Kidney epithelial cell (primary cell): ENCODE measurements around the gene NBAS. TPM values are rescaled to one million over a fixed set of nuclear protein-coding genes. Genes with fewer than 3 reads are reported as not detected.

Experiments used
- DNase-seq: peaks from one replicate; pipeline ENCODE4 v3.0.0-alpha.2; 2010; ENCODE audit warnings: low read depth
- H3K27me3 ChIP-seq: 2 replicates; pipeline ENCODE4 v1.6.0; 2011; ENCODE audit warnings: low read length; ENCODE audit not compliant: control insufficient read depth, insufficient read depth
- H3K36me3 ChIP-seq: 2 replicates; pipeline ENCODE4 v1.5.1; 2011; ENCODE audit warnings: low read length; ENCODE audit not compliant: control insufficient read depth, insufficient read depth
- H3K4me3 ChIP-seq: 2 replicates; pipeline ENCODE4 v1.5.1; 2011; ENCODE audit warnings: low read depth, mild to moderate bottlenecking, control low read depth, low read length
- CTCF ChIP-seq: IDR thresholded peaks from 2 replicates; pipeline ENCODE4 v1.5.1; 2011; ENCODE audit warnings: mild to moderate bottlenecking, moderate library complexity, low read length, control low read depth, inconsistent platforms; ENCODE audit not compliant: insufficient read depth, poor library complexity, severe bottlenecking
- total RNA-seq: library from RNA; depleted of rRNA; stranded (reverse); fragments of >200 nt; gene quantifications from 2 replicates; pipeline ENCODE4 v1.2.3, GENCODE V29; 2015

NBAS gene
- total RNA-seq, 1 donor from 2014 or later, result 67.0 TPM

- H3K36me3 ChIP-seq, result peaks cover 1% of the 10 kb centered on the region
- no peak for TF ChIP-seq CTCF
- H3K4me3 ChIP-seq, result no peak overlapping the region
- H3K27me3 ChIP-seq, result no peaks in the 10 kb centered on the region
- DNase-seq, result no peak
These were observed 74.4 kb downstream of the NBAS start for GRCh38 chr2:15486770-15487169.

GRCh38 chr2:15485949-15486348, 75.2 kb downstream of the NBAS start:
- Histone ChIP-seq H3K4me3 (no peak overlapping the region), H3K36me3 (peaks cover 1% of the 10 kb centered on the region), H3K27me3 (no peaks in the 10 kb centered on the region)
- DNase-seq, result no peak
- no peak for TF ChIP-seq CTCF

GRCh38 chr2:15481000-15481399, 80.1 kb downstream of the NBAS start:
- no peak overlapping the region for H3K4me3 ChIP-seq
- no peak for DNase-seq
- H3K36me3 ChIP-seq, result no peaks in the 10 kb centered on the region
- H3K27me3 ChIP-seq, result no peaks in the 10 kb centered on the region
- TF ChIP-seq CTCF, result no peak

GRCh38 chr2:15480552-15480951, 80.6 kb downstream of the NBAS start:
- H3K36me3 ChIP-seq, result no peaks in the 10 kb centered on the region
- no peak for DNase-seq
- no peak overlapping the region for H3K4me3 ChIP-seq
- no peaks in the 10 kb centered on the region for H3K27me3 ChIP-seq
- no peak for TF ChIP-seq CTCF

GRCh38 chr2:15472876-15473275, 88.3 kb downstream of the NBAS start:
- no peaks in the 10 kb centered on the region for H3K36me3 ChIP-seq
- no peak for TF ChIP-seq CTCF
- no peak overlapping the region for H3K4me3 ChIP-seq
- H3K27me3 ChIP-seq, result no peaks in the 10 kb centered on the region
- DNase-seq, result no peak

GRCh38 chr2:15472133-15472532, 89.0 kb downstream of the NBAS start:
- Histone ChIP-seq H3K4me3 (no peak overlapping the region), H3K36me3 (no peaks in the 10 kb centered on the region), H3K27me3 (no peaks in the 10 kb centered on the region)
- no peak for TF ChIP-seq CTCF
- DNase-seq, result peak; percentile 10
